HG03521 (cell line): Measurements from ENCODE around the gene FCHO1.
"Not testable (repeated sequence)": the region's sequence is repeated elsewhere in the genome, so short reads cannot be mapped to it uniquely, and the experiment has no call there.

Experiments used
- ATAC-seq: cut with Tn5 transposase; IDR thresholded peaks from one replicate; pipeline ENCODE4 v1.9.1; 2021; ENCODE audit warnings: mild to moderate bottlenecking, moderate library complexity; ENCODE audit not compliant: unreplicated experiment

FCHO1 gene

DNA sequence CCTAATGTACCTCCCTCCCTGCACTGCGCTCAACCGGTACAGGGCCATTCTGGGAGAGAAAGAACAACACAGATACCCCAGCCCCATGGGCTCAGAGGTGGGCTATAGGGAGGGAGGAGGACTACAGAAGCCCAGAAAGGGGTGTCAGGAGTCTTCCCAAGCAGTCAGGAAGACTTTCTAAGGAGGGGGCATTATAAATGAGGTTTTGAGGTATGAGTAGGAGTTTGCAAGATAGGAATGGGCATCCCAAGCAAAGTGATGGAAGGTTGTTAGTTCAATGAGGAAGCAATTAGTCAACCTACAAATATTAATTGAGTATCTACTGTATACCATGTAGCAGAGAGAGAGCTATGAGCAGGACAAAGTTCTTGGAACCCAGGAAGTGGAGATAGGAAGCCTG lies 37.4 kb downstream of the FCHO1 start:
- no peak for ATAC-seq

GRCh38 chr19:17790059-17790780 lies 38.9 kb downstream of the FCHO1 start:
- no peak for ATAC-seq

DNA sequence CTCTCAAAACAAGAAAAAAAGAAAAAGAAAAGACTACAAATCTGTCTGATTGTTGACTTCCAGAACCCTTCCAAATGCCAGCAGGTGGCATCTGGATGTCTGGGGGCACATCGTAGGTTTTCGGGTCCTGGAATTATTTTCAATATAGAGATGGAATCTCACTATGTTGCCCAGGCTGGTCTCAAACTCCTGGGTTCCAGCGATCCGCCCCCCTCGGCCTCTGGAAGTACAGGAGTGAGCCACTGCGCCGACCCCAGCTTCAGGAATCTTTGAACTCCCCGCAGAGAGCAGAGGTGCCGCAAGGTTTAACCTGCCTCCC lies 43.1 kb downstream of the FCHO1 start:
- no peak for ATAC-seq

GRCh38 chr19:17794731-17795494 lies 43.6 kb downstream of the FCHO1 start, which contains the start of gene B3GNT3:
B3GNT3 (plus strand) TSS chr19:17795138; CDS start chr19:17807808, 12,670 bp downstream.
- ATAC-seq = no peak

DNA sequence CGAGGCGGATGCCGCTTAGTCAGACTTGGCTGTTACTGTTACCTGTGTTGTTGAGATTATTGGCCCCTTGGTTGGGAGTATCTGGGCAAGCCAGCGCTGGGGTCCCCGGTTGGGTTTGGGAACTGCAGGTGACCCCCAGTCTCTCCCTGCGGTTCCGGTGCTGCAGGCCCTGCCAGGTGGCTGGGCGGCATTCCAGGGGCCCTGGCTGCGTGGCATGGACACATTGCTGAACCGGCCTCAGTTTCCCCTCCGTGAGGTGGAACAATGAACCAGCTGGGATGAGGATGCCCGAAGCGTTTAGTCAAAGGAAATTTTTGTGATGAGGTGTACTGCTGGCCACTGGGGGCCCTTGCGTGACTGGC lies 44.2 kb downstream of the FCHO1 start:
- ATAC-seq = no peak

- ATAC-seq = no peak
Observed at GRCh38 chr19:17796013-17796837, 44.9 kb downstream of the FCHO1 start.

DNA sequence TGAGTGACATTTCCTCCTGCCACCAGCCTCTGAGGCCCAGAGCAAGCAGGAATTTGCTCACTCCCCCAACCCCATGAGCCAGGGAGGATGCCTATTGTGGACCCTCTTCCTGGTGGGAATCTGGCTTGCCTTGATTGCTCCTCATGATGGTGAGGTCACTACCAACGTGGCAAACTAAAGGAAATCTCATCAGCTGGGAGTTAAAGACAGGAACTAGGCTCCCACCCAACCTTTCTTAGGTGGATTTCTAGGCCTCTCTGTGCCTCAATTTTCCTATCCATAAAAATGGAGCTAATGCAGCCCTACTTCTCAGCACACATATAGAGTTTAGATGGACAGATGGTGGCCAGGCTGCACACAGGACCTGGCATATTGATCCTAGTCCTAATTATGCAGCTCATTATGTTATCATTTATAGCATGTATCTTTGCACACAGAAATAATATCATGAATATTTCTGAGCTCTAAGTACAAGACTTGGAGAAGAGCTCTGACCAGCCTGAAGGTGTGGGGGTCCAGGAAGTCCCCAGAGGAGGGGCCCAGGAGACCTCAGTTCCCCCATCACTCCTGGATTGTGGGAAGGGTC lies 45.7 kb downstream of the FCHO1 start:
- no peak for ATAC-seq

- ATAC-seq = no peak
Observed at GRCh38 chr19:17797424-17798201, 46.3 kb downstream of the FCHO1 start.

- ATAC-seq = not testable (repeated sequence)
Observed at GRCh38 chr19:17798599-17798998, 47.3 kb downstream of the FCHO1 start.

- no peak for ATAC-seq
Observed at GRCh38 chr19:17802137-17802858, 51.0 kb downstream of the FCHO1 start.

GRCh38 chr19:17803264-17803896 lies 52.1 kb downstream of the FCHO1 start:
- ATAC-seq = no peak

DNA sequence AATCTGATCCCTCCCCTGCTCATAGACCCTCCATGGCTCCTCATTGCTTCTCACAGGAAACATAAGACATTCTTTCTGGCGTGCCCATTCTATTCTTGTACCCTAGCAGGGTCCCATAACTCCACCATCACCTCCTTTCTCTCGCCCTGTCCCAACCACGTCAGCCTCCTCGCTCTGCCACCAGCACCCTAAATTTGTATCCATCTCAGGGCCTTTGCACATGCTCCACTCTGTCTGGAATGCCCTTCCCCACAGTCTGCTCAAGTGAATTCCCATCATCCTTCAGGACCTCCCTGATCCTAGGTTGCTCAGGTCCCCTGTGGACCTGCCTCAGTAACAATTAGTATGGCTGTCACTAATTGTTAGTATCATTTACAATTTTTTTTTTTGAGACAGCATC lies 54.1 kb downstream of the FCHO1 start:
- ATAC-seq = no peak

GRCh38 chr19:17806945-17807344 lies 55.7 kb downstream of the FCHO1 start:
- no peak for ATAC-seq

- ATAC-seq = no peak
Observed at GRCh38 chr19:17807731-17808316, 56.5 kb downstream of the FCHO1 start.

DNA sequence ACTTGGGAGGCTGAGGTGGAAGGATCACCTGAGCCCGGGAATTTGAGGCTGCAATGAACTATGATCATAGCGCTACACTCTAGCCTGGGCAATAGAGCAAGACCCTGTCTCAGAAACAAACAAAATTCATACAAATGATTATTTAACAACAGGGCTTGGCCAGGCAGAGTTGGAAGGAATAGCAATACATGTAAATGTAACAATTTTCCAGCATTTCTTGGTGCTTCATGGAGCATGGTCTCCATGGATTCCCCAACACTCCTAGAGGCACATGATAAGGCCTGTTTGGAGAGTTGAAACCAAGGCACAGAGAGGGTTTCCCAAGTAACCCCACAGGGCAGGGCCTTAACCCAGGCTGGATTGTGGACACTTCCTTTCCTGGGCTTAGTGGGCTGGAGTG lies 59.8 kb downstream of the FCHO1 start:
- no peak for ATAC-seq

- ATAC-seq = no peak
Observed at GRCh38 chr19:17811681-17812080, 60.4 kb downstream of the FCHO1 start.

- ATAC-seq = no peak
Observed at GRCh38 chr19:17812099-17812498, 60.8 kb downstream of the FCHO1 start.

GRCh38 chr19:17817668-17818363 lies 66.5 kb downstream of the FCHO1 start:
- no peak for ATAC-seq
